H4 (cell line): ENCODE measurements around the gene ACVR2A. TPM values are rescaled to one million over a fixed set of nuclear protein-coding genes. Genes with fewer than 3 reads are reported as not detected.

Source experiments
- DNase-seq: peaks from one replicate; pipeline ENCODE4 v3.0.0-alpha.2; 2015; ENCODE audit warnings: low spot score
- total RNA-seq: library from RNA; depleted of rRNA; stranded (reverse); fragments of >200 nt; shearing (Covaris generic); gene quantifications from 2 replicates; pipeline ENCODE4 v1.2.3, GENCODE V29; 2014; rRNA removed

The ACVR2A gene
- total RNA-seq, 1 experiment from 2014 or later, result 8.1 TPM

GRCh38 chr2:147924647-147925046 is 79.8 kb downstream of the ACVR2A start:
- DNase-seq, result no peak

GRCh38 chr2:147925886-147926285 is 81.1 kb downstream of the ACVR2A start:
- DNase-seq, result no peak

GRCh38 chr2:147927053-147927588 is 82.3 kb downstream of the ACVR2A start:
- no peak for DNase-seq

DNA sequence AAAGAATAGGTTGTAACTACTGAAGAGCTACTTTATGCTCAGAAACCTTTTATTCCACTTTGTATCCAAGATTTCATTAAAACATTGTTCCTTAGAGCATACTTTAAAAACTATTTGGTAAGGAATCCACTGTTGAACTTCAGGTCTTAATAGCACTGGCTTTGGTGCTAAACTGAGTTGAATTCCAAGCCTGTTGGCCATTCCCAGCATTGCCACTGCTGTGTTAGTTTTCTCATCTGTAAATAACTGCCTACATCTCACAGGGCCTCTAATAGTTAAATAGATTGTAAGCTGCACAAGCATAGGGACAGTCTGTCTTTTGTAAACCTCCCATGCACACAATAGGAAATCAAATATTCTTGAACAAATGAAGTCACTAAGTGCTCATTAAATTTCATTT is 89.1 kb downstream of the ACVR2A start:
- no peak for DNase-seq

GRCh38 chr2:147934881-147935620 is 90.2 kb downstream of the ACVR2A start:
- DNase-seq, result no peak

DNA sequence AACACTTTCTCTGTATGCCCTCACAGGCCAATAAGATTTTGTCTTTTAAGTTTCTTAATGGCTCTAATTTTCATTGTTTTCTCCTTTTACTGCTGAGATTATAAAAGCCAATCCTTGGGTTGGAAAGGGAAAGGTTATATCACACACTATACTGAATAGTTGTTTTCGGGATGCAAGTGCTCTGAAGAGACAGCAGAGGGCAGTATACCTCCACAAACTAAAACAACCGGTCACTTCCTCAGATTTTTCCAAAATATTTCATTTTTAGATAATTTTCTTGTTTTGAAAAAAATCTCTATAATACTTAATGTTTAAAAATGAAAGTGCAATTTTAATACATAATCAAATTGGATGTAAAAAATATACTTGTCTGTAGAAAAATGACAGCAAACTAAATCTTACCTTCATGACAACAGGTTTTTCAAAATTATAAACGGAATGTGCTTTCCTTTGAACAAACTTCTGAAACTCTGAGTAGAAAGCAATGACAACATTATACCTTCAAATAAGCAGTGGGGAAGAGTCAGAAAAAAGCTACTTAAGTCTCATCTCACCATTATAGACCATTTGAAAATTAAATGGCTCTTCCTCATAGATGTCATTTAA is 93.0 kb downstream of the ACVR2A start:
- peak; percentile 19 for DNase-seq

DNA sequence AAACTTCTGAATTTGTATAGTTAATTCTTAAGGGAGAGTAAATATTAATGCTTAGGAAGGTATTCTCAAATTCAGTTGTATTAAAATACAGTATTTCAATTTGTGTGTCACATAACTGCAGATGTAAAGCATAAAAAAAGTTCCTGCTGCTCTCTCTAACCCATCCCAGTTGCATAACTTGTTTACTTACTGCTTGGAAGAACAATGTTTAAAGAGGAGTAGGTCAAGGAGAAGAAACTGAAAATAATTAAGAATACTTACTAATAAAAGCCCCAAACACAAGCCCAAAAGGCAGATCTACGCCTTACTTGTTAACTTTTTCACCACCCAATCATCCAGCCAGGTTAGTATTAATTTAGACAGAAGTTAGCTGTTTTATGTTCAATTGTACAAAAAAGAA is 94.5 kb downstream of the ACVR2A start:
- DNase-seq, result no peak

DNA sequence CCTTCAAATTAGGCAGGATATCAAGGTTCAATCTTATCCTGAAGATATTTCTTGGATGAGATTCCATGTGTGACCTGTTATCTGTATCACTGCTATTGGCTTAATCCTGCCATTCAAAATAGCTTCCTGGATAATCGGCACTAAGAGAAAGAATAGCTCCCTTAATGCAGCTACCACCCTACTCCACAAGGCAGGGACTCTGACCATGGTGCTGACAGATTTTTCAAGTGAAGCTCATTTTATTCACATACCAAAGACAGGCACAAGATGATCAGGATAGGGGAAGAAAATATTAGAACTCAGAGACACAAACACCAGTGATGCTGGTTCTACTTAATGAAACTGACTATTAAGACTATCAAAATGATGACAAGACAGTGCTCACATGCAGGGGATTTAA is 100.8 kb downstream of the ACVR2A start:
- no peak for DNase-seq

GRCh38 chr2:147952118-147952517 is 107.3 kb downstream of the ACVR2A start:
- DNase-seq, result no peak

DNA sequence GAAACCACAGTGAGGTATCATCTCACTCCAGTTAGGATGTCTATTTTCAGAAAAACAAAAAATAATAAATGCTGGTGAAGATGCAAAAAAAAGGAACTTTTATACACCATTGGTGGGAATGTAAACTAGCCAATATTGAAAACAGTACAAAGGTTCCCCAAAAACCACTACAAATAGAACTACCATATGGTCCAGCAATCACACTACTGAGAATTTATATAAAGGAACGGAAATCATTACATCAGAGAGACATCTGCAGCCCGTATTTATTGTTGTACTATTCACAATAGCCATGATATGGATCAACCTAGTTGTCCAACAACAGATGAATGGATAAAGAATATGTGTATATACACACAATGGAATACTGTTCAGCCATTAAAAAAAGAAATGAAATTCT is 123.7 kb downstream of the ACVR2A start:
- DNase-seq, result no peak

- no peak for DNase-seq
These were observed 131.3 kb downstream of the ACVR2A start for GRCh38 chr2:147976102-147976501.

- no peak for DNase-seq
These were observed 132.8 kb downstream of the ACVR2A start for GRCh38 chr2:147977679-147978078.

Other genes with a start within 250 kb of the ACVR2A start
- 95.1 and 115 TPM in 2 replicates for gene ORC4, start 175.7 kb downstream of the ACVR2A start, total RNA-seq
- gene MBD5, start 176.1 kb downstream of the ACVR2A start, total RNA-seq, result 2.7 and 12.8 TPM in 2 replicates